Measurements from ENCODE around the gene TWF2. TPM values are rescaled to one million over a fixed set of nuclear protein-coding genes. Genes with fewer than 3 reads are reported as not detected.

TWF2 gene
- total and polyA plus RNA-seq, 9 of the 15 experiments (the other 6 are each of a cell fraction or from before 2014, with no cell fraction given): 0.11 to 61.9 (median 29.7) TPM

GRCh38 chr3:52278510-52279069 lies 39.6 kb upstream of the TWF2 start, which contains the start of gene WDR82 (continued):
- TF ChIP-seq FOXA3 (CRISPR knock-in tag; conservative IDR thresholded peaks at IDR 0.05 in 1 of 2, IDR thresholded peaks at IDR 0.05 in 1 of 2) (no peak), FOXK2 (conservative IDR thresholded peaks at IDR 0.05 in 1 of 2, IDR thresholded peaks at IDR 0.05 in 1 of 2; ENCODE audit: low read depth in 2 of 2) (no peak), FOXA1 (IDR thresholded peaks at IDR 0.05; ENCODE audit: borderline replicate concordance) (no peak), CREB3L1 (IDR thresholded peaks at IDR 0.05; ENCODE audit: borderline replicate concordance, low read depth) (no peak), TBP (optimal IDR thresholded peaks at IDR 0.05; ENCODE audit: low read depth, low read length) (peak; percentile 81), HNRNPLL (IDR thresholded peaks at IDR 0.05; ENCODE audit: low read depth, low read length, poor library complexity, severe bottlenecking) (peak; percentile 9), HMG20A (CRISPR knock-in tag; conservative IDR thresholded peaks at IDR 0.05) (no peak), GABPB2 (CRISPR knock-in tag; conservative IDR thresholded peaks at IDR 0.05) (no peak)

Data from K562 (cell line).